HG03135 (cell line): ENCODE data around the gene RPL31.
A peak's percentile ranks its signal among the peaks of the same experiment; 100 is the strongest.

Experiments
- ATAC-seq: cut with Tn5 transposase; IDR thresholded peaks from one replicate; pipeline ENCODE4 v1.9.1; 2021; ENCODE audit warnings: mild to moderate bottlenecking, moderate library complexity; ENCODE audit not compliant: unreplicated experiment

Gene RPL31

GRCh38 chr2:101001691-101002561 lies at the start of gene RPL31:
RPL31 (plus strand) TSS chr2:101002289; CDS start chr2:101002702, 413 bp downstream.
- peak; percentile 97 for ATAC-seq

GRCh38 chr2:100952512-100952911 lies 49.6 kb upstream of the RPL31 start:
- no peak for ATAC-seq

GRCh38 chr2:100953406-100954043 lies 48.6 kb upstream of the RPL31 start:
- no peak for ATAC-seq

GRCh38 chr2:100954044-100954420 lies 48.1 kb upstream of the RPL31 start:
- ATAC-seq: no peak

GRCh38 chr2:100955226-100955625 lies 46.9 kb upstream of the RPL31 start:
- no peak for ATAC-seq

- ATAC-seq: no peak
Measured at GRCh38 chr2:100956081-100956480, 46.0 kb upstream of the RPL31 start.

GRCh38 chr2:100957996-100958653 lies 44.0 kb upstream of the RPL31 start:
- ATAC-seq: no peak

- no peak for ATAC-seq
Measured at GRCh38 chr2:100959225-100959880, 42.7 kb upstream of the RPL31 start.

GRCh38 chr2:100960688-100961087 lies 41.4 kb upstream of the RPL31 start:
- ATAC-seq: no peak

- ATAC-seq: no peak
Measured at GRCh38 chr2:100962366-100963025, 39.6 kb upstream of the RPL31 start.

GRCh38 chr2:100963026-100963375 lies 39.1 kb upstream of the RPL31 start:
- ATAC-seq: no peak

- no peak for ATAC-seq
Measured at GRCh38 chr2:100964222-100964621, 37.9 kb upstream of the RPL31 start.

- ATAC-seq: no peak
Measured at GRCh38 chr2:100964681-100965169, 37.4 kb upstream of the RPL31 start.

- ATAC-seq: no peak
Measured at GRCh38 chr2:100965596-100965995, 36.5 kb upstream of the RPL31 start.

GRCh38 chr2:100967716-100968115 lies 34.4 kb upstream of the RPL31 start:
- no peak for ATAC-seq

GRCh38 chr2:100968146-100969145 lies 33.6 kb upstream of the RPL31 start:
- ATAC-seq: no peak

GRCh38 chr2:100969998-100970397 lies 32.1 kb upstream of the RPL31 start:
- ATAC-seq: no peak

GRCh38 chr2:100971221-100971620 lies 30.9 kb upstream of the RPL31 start:
- no peak for ATAC-seq

- ATAC-seq: no peak
Measured at GRCh38 chr2:100972452-100972851, 29.6 kb upstream of the RPL31 start.
